HepG2 (cell line): ENCODE measurements around the gene CDYL2. TPM values are rescaled to one million over a fixed set of nuclear protein-coding genes. Genes with fewer than 3 reads are reported as not detected.
A peak's percentile ranks its signal among the peaks of the same experiment; 100 is the strongest.

ENCODE experiments used
- ATAC-seq: fragments of 200-7000 bp; cut with Tn5 transposase; 3 replicates; pipeline ENCODE4 v1.9.1; 2020; ENCODE audit warnings: mild to moderate bottlenecking, moderate library complexity
- BruUV-seq: library from RNA; stranded (reverse); fragments of 400-500 nt; replicated peaks from 2 replicates; lab custom pipeline; 2021; lab: Mats Ljungman, UMichigan
- CTCF ChIA-PET: fragments of 300-600 bp; formaldehyde crosslinking; extraction: SDS; loops from one replicate; lab custom pipeline; 2021; ENCODE audit warnings: low total read pairs, inconsistent platforms, low intra/inter-chr PET ratio; lab: Yijun Ruan, JAX
- POLR2A ChIA-PET: fragments of 350-600 bp; sonication (Branson Sonifier 250); formaldehyde crosslinking; loops from one replicate; lab custom pipeline; 2020; ENCODE audit warnings: antibody characterized with exemption, inconsistent platforms; lab: Yijun Ruan, JAX
- DNase-seq: peaks from one replicate; pipeline ENCODE4 v3.0.0-alpha.2; 2015; ENCODE audit warnings: low spot score
- FAIRE-seq: peaks from 3 replicates; lab custom pipeline; 2011; peaks lifted over from hg19 to GRCh38; lab: Jason Lieb, UNC
- H2AFZ ChIP-seq: one replicate; pipeline ENCODE4 v1.6.1; 2011; ENCODE audit warnings: low read length, inconsistent platforms
- H3K27ac ChIP-seq: fragments of 300-600 bp; 3 replicates; pipeline ENCODE4 v1.8.0; 2011; ENCODE audit warnings: mixed run types, mild to moderate bottlenecking, mixed read lengths, low read length, inconsistent platforms; ENCODE audit not compliant: insufficient read depth; ENCODE audit errors: extremely low read length
- H3K27me3 ChIP-seq, 2 experiments: fragments of 200-600 bp in 1 of 2; 2 replicates in 1 of 2; 3 replicates in 1 of 2; pipeline versions ENCODE4 v1.6.0 to v1.8.0; 2011; ENCODE audit warnings: low read length in 2 of 2, mild to moderate bottlenecking in 2 of 2, moderate library complexity in 2 of 2, inconsistent platforms in 1 of 2; ENCODE audit not compliant: insufficient read depth in 2 of 2, control insufficient read depth in 1 of 2
- H3K36me3 ChIP-seq, 2 experiments: fragments of 200-600 bp in 1 of 2; replicated peaks in 1 of 2; 2 replicates in 1 of 2; 3 replicates in 1 of 2; pipeline versions ENCODE4 v1.5.1 to v1.8.0; 2011; ENCODE audit warnings: low read length in 2 of 2, inconsistent platforms in 1 of 2; ENCODE audit not compliant: insufficient read depth in 2 of 2, control insufficient read depth in 1 of 2
- H3K4me1 ChIP-seq: 2 replicates; pipeline ENCODE4 v1.5.1; 2012; ENCODE audit warnings: low read length, inconsistent platforms; ENCODE audit not compliant: insufficient read depth
- H3K4me2 ChIP-seq: 2 replicates; pipeline ENCODE4 v1.6.0; 2011; ENCODE audit warnings: low read depth, low read length, inconsistent platforms
- H3K4me3 ChIP-seq, 3 experiments: fragments of 200-600 bp in 1 of 3; sonication (generic), shearing (Covaris generic) in 1 of 3; replicated peaks in 1 of 3; 2 replicates each; pipeline ENCODE4 v1.5.1; 2011 to 2016; ENCODE audit warnings: low read length in 3 of 3, inconsistent platforms in 2 of 3, low read depth in 2 of 3, mild to moderate bottlenecking in 2 of 3, control low read depth in 1 of 3, mixed read lengths in 1 of 3; ENCODE audit not compliant: insufficient read depth in 1 of 3
- H3K79me2 ChIP-seq: one replicate; pipeline ENCODE4 v1.6.1; 2011; ENCODE audit warnings: low read length, inconsistent platforms; ENCODE audit not compliant: insufficient read depth
- H3K9ac ChIP-seq: 2 replicates; pipeline ENCODE4 v1.6.0; 2011; ENCODE audit warnings: mild to moderate bottlenecking, low read depth, low read length, inconsistent platforms; ENCODE audit not compliant: insufficient read depth
- H3K9me3 ChIP-seq: 2 replicates; pipeline ENCODE4 v1.5.1; 2012; ENCODE audit warnings: mild to moderate bottlenecking, low read length
- H4K20me1 ChIP-seq: 2 replicates; pipeline ENCODE4 v1.6.0; 2011; ENCODE audit warnings: inconsistent platforms, mild to moderate bottlenecking, low read length, moderate library complexity; ENCODE audit not compliant: insufficient read depth
- BCL6 ChIP-seq: IDR thresholded peaks from 2 replicates; pipeline ENCODE4 v1.6.1; 2016; ENCODE audit warnings: missing genetic modification reagents, missing compliant biosample characterization
- CREB1 ChIP-seq, 2 experiments: fragments of 450-650 bp in 1 of 2; IDR thresholded peaks; 2 replicates each; pipeline ENCODE4 v1.6.1; 2016 to 2017; ENCODE audit warnings: control low read depth in 1 of 2, mild to moderate bottlenecking in 1 of 2, missing compliant biosample characterization in 1 of 2, missing genetic modification characterization in 1 of 2
- KDM4B ChIP-seq: sonication (generic); formaldehyde crosslinking; IDR thresholded peaks from 2 replicates; pipeline ENCODE4 v1.4.0; 2020; ENCODE audit warnings: missing genetic modification reagents
- MAF1 ChIP-seq: sonication (generic); formaldehyde crosslinking; IDR thresholded peaks from 2 replicates; pipeline ENCODE4 v1.5.0; 2020; ENCODE audit warnings: missing genetic modification reagents, borderline replicate concordance
- MIXL1 ChIP-seq: IDR thresholded peaks from 2 replicates; pipeline ENCODE4 v1.6.1; 2016
- MYNN ChIP-seq: sonication (generic); formaldehyde crosslinking; IDR thresholded peaks from 2 replicates; pipeline ENCODE4 v1.4.0; 2020; ENCODE audit warnings: mild to moderate bottlenecking, low read depth, missing genetic modification reagents
- NFKB2 ChIP-seq: sonication (generic); formaldehyde crosslinking; IDR thresholded peaks from 2 replicates; pipeline ENCODE4 v1.4.0; 2020; ENCODE audit warnings: missing genetic modification reagents, borderline replicate concordance
- NONO ChIP-seq, 2 experiments: fragments of 450-650 bp in 1 of 2; sonication (generic) in 1 of 2; formaldehyde crosslinking in 1 of 2; IDR thresholded peaks in 1 of 2; conservative IDR thresholded peaks in 1 of 2; 2 replicates each; pipeline versions ENCODE4 v1.6.1 to v1.8.0; 2017 to 2022; ENCODE audit warnings: mild to moderate bottlenecking in 1 of 2, missing genetic modification reagents in 1 of 2, moderate library complexity in 1 of 2
- SP1 ChIP-seq, 2 experiments: fragments of 450-650 bp in 1 of 2; sonication (generic) in 1 of 2; formaldehyde crosslinking in 1 of 2; IDR thresholded peaks; 2 replicates each; pipeline versions ENCODE4 v1.4.0 to v1.6.1; 2016 to 2020; ENCODE audit warnings: missing genetic modification reagents in 1 of 2
- ZBTB21 ChIP-seq: sonication (generic); formaldehyde crosslinking; IDR thresholded peaks from 2 replicates; pipeline ENCODE4 v1.4.0; 2020; ENCODE audit warnings: missing genetic modification reagents
- ZNF10 ChIP-seq: sonication (generic); formaldehyde crosslinking; IDR thresholded peaks from 2 replicates; pipeline ENCODE4 v1.4.0; 2020; ENCODE audit warnings: mild to moderate bottlenecking, low read depth, missing genetic modification reagents, borderline replicate concordance
- ZNF124 ChIP-seq: sonication (generic); formaldehyde crosslinking; IDR thresholded peaks from 2 replicates; pipeline ENCODE4 v1.4.0; 2020; ENCODE audit warnings: missing genetic modification reagents
- ZNF484 ChIP-seq: sonication (generic); formaldehyde crosslinking; IDR thresholded peaks from 2 replicates; pipeline ENCODE4 v1.5.1; 2020; ENCODE audit warnings: mild to moderate bottlenecking, low read depth, missing genetic modification reagents, borderline replicate concordance
- ZNF546 ChIP-seq: sonication (generic); formaldehyde crosslinking; conservative IDR thresholded peaks from 2 replicates; pipeline ENCODE4 v1.8.1; 2023; ENCODE audit warnings: mild to moderate bottlenecking, missing genetic modification reagents
- ZSCAN25 ChIP-seq: sonication (generic); formaldehyde crosslinking; IDR thresholded peaks from 2 replicates; pipeline ENCODE4 v1.8.0; 2022; ENCODE audit warnings: mild to moderate bottlenecking, missing genetic modification reagents
- ZSCAN30 ChIP-seq: sonication (generic); formaldehyde crosslinking; IDR thresholded peaks from 2 replicates; pipeline ENCODE4 v1.5.0; 2020; ENCODE audit warnings: mild to moderate bottlenecking, missing genetic modification reagents
- WGBS: methylation state at CpG from one replicate; pipeline ENCODE4 v1.1.6; 2017; ENCODE audit warnings: low lambda C conversion rate; 5-methylcytosine and 5-hydroxymethylcytosine counted together
- in situ Hi-C: cut with HindIII; loops from 2 replicates; pipeline ENCODE4 v1.10.0; 2017; ENCODE audit warnings: low pct_unique_long_range_greater_than_20kb; ENCODE audit not compliant: extremely low pct_ligation_motif_present
- intact Hi-C: fragments of 100-400 bp; cut with micrococcal nuclease; formaldehyde crosslinking; loops from one replicate; pipeline ENCODE4 v1.10.0; 2022; ENCODE audit not compliant: unreplicated experiment
- polyA plus RNA-seq, 8 experiments: library from polyadenylated mRNA; depleted of rRNA in 3 of 8; stranded (reverse) in 7 of 8; unstranded in 1 of 8; fragments of >200 nt; fragmentation: Illumina TruSeq in 4 of 8; extraction: Trizol in 4 of 8; gene quantifications; 2 replicates each; pipeline versions ENCODE4 v1.2.1 to v1.2.3, GENCODE V29; 2011 to 2016; ENCODE audit warnings: low read depth in 4 of 8, missing spikeins in 1 of 8, mixed read lengths in 1 of 8; ENCODE audit not compliant: insufficient read depth in 1 of 8
- total RNA-seq, 5 experiments: library from RNA; depleted of rRNA; stranded (reverse); fragments of >200 nt; fragmentation: Illumina TruSeq; extraction: Trizol; gene quantifications; 2 replicates each; pipeline ENCODE4 v1.2.3, GENCODE V29; 2016; ENCODE audit warnings: low read depth in 1 of 5

CDYL2 gene
- total and polyA plus RNA-seq, 2 of the 13 experiments (the other 11 are each of a cell fraction or from before 2014, with no cell fraction given), result 0.07 to 0.35 TPM

- POLR2A ChIA-PET, result no interaction called here
- Histone ChIP-seq H3K4me3 (no peak overlapping the region), H3K4me2 (no peak overlapping the region), H4K20me1 (no peaks in the 10 kb centered on the region), H3K36me3 (no peaks in the 10 kb centered on the region), H3K27me3 (no peaks in the 10 kb centered on the region), H3K27ac (no peak overlapping the region), H3K9me3 (no peaks in the 10 kb centered on the region), H2AFZ (no peak overlapping the region), H3K4me1 (no peaks in the 10 kb centered on the region), H3K9ac (no peak overlapping the region), H3K79me2 (no peaks in the 10 kb centered on the region)
- CTCF ChIA-PET, result no interaction called here
- in situ Hi-C loops (no loop called here), intact Hi-C loops (no loop called here)
- no peak for TF ChIP-seq ZNF124
- no peak for TF ChIP-seq BCL6 (CRISPR knock-in tag)
- peak; percentile 32; the same call in 1 of the 2 replicates for TF ChIP-seq CREB1 (IDR thresholded peaks at IDR 0.05)
- no peak for TF ChIP-seq CREB1 (CRISPR knock-in tag; IDR thresholded peaks at IDR 0.05)
- TF ChIP-seq NONO (IDR thresholded peaks at IDR 0.05), result no peak
- no peak for TF ChIP-seq NONO (CRISPR knock-in tag; conservative IDR thresholded peaks at IDR 0.05)
- TF ChIP-seq ZSCAN30 (CRISPR knock-in tag), result no peak
- TF ChIP-seq ZNF484 (CRISPR knock-in tag), result no peak
- TF ChIP-seq ZNF10 (CRISPR knock-in tag), result no peak
- TF ChIP-seq ZBTB21 (CRISPR knock-in tag), result 0 out of 2 replicates have a peak, but pooled peaks have one; percentile 49
- no peak for TF ChIP-seq ZNF546
- ATAC-seq, result no peak
- BruUV-seq, result no TSS peak
- no peak for FAIRE-seq
- 23% methylated on average over 2 of the region's 2 CpGs for WGBS
- DNase-seq, result no peak
Measured at GRCh38 chr16:80752541-80752940, 51.9 kb downstream of the CDYL2 start.

GRCh38 chr16:80751167-80751566 is 53.2 kb downstream of the CDYL2 start:
- 10% methylated on average over 3 of the region's 3 CpGs for WGBS
- FAIRE-seq (no peak), DNase-seq (no peak), ATAC-seq (no peak)
- Histone ChIP-seq H3K4me3 (no peak overlapping the region), H3K4me2 (no peak overlapping the region), H2AFZ (no peak overlapping the region), H3K9me3 (no peaks in the 10 kb centered on the region), H3K27me3 (no peaks in the 10 kb centered on the region), H4K20me1 (no peaks in the 10 kb centered on the region), H3K4me1 (no peaks in the 10 kb centered on the region), H3K9ac (no peak overlapping the region), H3K36me3 (no peaks in the 10 kb centered on the region), H3K79me2 (no peaks in the 10 kb centered on the region), H3K27ac (no peak overlapping the region)
- intact Hi-C loops (no loop called here), in situ Hi-C loops (no loop called here)
- ChIA-PET CTCF (no interaction called here), POLR2A (no interaction called here)
- BruUV-seq, result no TSS peak
- TF ChIP-seq MIXL1, result no peak
- no peak for TF ChIP-seq MAF1
- no peak for TF ChIP-seq ZSCAN25
- no peak for TF ChIP-seq KDM4B (CRISPR knock-in tag)
- no peak for TF ChIP-seq SP1 (IDR thresholded peaks at IDR 0.05)
- TF ChIP-seq SP1 (CRISPR knock-in tag; IDR thresholded peaks at IDR 0.05), result no peak
- no peak for TF ChIP-seq MYNN (CRISPR knock-in tag)
- TF ChIP-seq NFKB2 (CRISPR knock-in tag), result no peak
